AG04450 (cell line): ENCODE results near the gene RIF1. TPM values are rescaled to one million over a fixed set of nuclear protein-coding genes. Genes with fewer than 3 reads are reported as not detected.
A peak's percentile ranks its signal among the peaks of the same experiment; 100 is the strongest.

ENCODE experiments used
- CTCF ChIA-PET: fragments of 300-600, 350-600 bp; formaldehyde crosslinking; extraction: SDS; loops from one replicate; lab custom pipeline; 2022; ENCODE audit warnings: antibody characterized with exemption, inconsistent platforms; lab: Charles Lee
- POLR2A ChIA-PET: fragments of 350-600 bp; formaldehyde crosslinking; extraction: SDS; loops from one replicate; lab custom pipeline; 2021; ENCODE audit warnings: antibody characterized with exemption, inconsistent platforms; lab: Yijun Ruan, JAX
- DNase-seq: peaks from one replicate; pipeline ENCODE4 v3.0.0-alpha.2; 2011; ENCODE audit warnings: low read depth, low spot score
- H3K27ac ChIP-seq: one replicate; pipeline ENCODE4 v1.5.1; 2012; ENCODE audit warnings: low read depth, low read length, control low read depth
- H3K27me3 ChIP-seq: one replicate; pipeline ENCODE4 v1.6.0; 2012; ENCODE audit warnings: low read length; ENCODE audit not compliant: control insufficient read depth, insufficient read depth
- H3K4me3 ChIP-seq: 2 replicates; pipeline ENCODE4 v1.5.1; 2011; ENCODE audit warnings: mild to moderate bottlenecking, low read depth, low read length, control low read depth
- H3K9me3 ChIP-seq: 2 replicates; pipeline ENCODE4 v1.5.1; 2012; ENCODE audit warnings: low read length; ENCODE audit not compliant: control insufficient read depth, insufficient read depth
- polyA plus RNA-seq: library from polyadenylated mRNA; depleted of rRNA; stranded (reverse); fragments of >200 nt; gene quantifications from 2 replicates; pipeline ENCODE4 v1.2.3, GENCODE V29; 2011
- TF ChIP-seq, protein P1 (sequence below): IDR thresholded peaks from 2 replicates; pipeline ENCODE4 v1.5.1; 2011; ENCODE audit warnings: low read depth, low read length, control low read depth, inconsistent platforms

RIF1 gene
- polyA plus RNA-seq, 1 experiment = 15.0 TPM

DNA sequence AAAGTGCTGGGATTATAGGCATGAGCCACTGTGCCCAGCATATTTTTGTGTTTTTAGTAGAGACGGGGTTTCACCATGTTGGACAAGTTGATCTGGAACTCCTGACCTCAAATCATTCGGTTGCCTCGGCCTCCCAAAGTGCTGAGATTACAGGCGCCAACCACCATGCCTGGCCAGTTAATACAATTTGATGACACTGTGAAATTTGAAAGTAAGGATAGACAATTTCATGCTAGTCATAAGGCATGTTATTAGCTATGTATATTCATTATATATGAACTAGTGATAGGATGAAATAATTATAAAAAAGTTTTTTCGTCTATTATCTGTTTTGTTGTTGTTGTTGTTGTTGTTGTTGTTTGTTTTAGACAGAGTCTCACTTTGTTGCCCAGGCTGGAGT, 8.6 kb upstream of the RIF1 start:
- CTCF ChIA-PET = no interaction called here
- no peak for DNase-seq
- H3K9me3 ChIP-seq = no peaks in the 10 kb centered on the region
- no peaks in the 10 kb centered on the region for H3K27me3 ChIP-seq
- H3K4me3 ChIP-seq = no peak overlapping the region
- POLR2A ChIA-PET = no interaction called here
- TF ChIP-seq, protein P1, sequence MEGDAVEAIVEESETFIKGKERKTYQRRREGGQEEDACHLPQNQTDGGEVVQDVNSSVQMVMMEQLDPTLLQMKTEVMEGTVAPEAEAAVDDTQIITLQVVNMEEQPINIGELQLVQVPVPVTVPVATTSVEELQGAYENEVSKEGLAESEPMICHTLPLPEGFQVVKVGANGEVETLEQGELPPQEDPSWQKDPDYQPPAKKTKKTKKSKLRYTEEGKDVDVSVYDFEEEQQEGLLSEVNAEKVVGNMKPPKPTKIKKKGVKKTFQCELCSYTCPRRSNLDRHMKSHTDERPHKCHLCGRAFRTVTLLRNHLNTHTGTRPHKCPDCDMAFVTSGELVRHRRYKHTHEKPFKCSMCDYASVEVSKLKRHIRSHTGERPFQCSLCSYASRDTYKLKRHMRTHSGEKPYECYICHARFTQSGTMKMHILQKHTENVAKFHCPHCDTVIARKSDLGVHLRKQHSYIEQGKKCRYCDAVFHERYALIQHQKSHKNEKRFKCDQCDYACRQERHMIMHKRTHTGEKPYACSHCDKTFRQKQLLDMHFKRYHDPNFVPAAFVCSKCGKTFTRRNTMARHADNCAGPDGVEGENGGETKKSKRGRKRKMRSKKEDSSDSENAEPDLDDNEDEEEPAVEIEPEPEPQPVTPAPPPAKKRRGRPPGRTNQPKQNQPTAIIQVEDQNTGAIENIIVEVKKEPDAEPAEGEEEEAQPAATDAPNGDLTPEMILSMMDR = no peak
- H3K27ac ChIP-seq = no peak overlapping the region

DNA sequence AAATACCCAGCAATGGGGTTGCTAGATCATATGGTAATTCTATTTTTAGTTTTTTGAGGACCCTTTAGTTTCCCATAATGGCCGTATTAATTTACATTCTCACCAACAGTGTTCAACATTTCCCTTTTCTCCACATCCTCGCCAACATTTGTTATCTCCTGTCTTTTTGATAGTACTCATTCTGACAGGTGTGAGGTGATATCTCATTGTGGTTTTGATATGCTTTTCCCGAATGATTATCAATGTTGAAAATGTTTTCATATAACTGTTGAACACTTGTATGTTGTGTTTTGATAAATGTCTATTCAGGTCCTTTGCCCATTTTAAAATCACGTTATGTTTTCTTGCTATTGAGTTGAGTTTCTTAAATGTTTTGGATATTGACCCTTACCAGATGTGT, 5.8 kb upstream of the RIF1 start:
- ChIA-PET POLR2A (interaction anchor here (0.7 kb wide), 1 partner anchor 55 kb away, joined by 3 read pairs; no protein-coding TSS in a partner anchor), CTCF (interaction anchor here (0.7 kb wide), 1 partner anchor 8 kb away, joined by 8 read pairs; no protein-coding TSS in a partner anchor)
- TF ChIP-seq, protein P1 = no peak
- H3K4me3 ChIP-seq = no peak overlapping the region
- no peak overlapping the region for H3K27ac ChIP-seq
- DNase-seq = no peak
- H3K27me3 ChIP-seq = no peaks in the 10 kb centered on the region
- H3K9me3 ChIP-seq = no peaks in the 10 kb centered on the region

DNA sequence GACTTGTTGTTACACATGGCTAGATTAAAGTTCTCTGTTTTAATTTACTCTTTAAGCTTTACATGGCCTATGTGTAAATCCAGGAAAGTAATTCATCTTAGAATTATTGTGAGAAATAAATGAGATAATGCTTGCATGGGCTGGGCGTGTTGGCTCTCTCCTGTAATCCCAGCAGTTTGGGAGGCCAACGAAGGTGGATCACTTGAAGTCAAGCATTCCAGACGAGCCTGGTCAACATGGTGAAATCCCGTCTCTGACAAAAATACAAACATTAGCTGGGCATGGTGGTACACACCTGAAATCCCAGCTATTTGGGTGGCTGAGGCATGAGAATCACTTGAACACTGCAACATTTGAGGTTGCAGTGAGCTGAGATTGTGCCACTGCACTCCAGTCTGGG, 4.3 kb upstream of the RIF1 start:
- CTCF ChIA-PET = no interaction called here
- no peaks in the 10 kb centered on the region; the same call in 1 of the 2 replicates for H3K9me3 ChIP-seq
- H3K4me3 ChIP-seq = no peak overlapping the region
- TF ChIP-seq, protein P1 = no peak
- H3K27me3 ChIP-seq = no peaks in the 10 kb centered on the region
- no peak for DNase-seq
- POLR2A ChIA-PET = no interaction called here
- no peak overlapping the region for H3K27ac ChIP-seq

DNA sequence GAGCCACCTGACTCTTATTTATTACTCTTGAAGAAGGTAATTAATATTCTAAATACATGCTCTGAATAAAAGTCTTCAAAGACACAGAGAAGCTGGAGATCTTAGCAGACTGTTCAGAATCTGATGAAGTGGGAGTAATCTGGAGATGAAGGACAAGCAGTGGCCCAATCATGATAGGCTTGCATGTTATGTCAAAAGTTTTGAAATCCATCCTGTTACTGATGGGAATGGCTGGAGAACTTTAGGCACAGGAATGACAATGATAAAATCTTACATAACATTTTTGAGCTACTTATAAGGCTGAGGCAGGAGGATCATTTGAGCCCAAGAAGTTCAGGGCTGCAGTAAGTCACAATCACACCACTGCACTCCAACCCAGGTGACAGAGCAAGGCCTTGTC, 2.4 kb upstream of the RIF1 start:
- no peak for DNase-seq
- Histone ChIP-seq H3K27me3 (no peaks in the 10 kb centered on the region), H3K9me3 (no peaks in the 10 kb centered on the region; the same call in 1 of the 2 replicates), H3K4me3 (no peak overlapping the region), H3K27ac (no peak overlapping the region)
- TF ChIP-seq, protein P1 = no peak
- POLR2A ChIA-PET = no interaction called here
- CTCF ChIA-PET = interaction anchor here (1.0 kb wide), 1 partner anchor 30 kb away, joined by 3 read pairs; no protein-coding TSS in a partner anchor

DNA sequence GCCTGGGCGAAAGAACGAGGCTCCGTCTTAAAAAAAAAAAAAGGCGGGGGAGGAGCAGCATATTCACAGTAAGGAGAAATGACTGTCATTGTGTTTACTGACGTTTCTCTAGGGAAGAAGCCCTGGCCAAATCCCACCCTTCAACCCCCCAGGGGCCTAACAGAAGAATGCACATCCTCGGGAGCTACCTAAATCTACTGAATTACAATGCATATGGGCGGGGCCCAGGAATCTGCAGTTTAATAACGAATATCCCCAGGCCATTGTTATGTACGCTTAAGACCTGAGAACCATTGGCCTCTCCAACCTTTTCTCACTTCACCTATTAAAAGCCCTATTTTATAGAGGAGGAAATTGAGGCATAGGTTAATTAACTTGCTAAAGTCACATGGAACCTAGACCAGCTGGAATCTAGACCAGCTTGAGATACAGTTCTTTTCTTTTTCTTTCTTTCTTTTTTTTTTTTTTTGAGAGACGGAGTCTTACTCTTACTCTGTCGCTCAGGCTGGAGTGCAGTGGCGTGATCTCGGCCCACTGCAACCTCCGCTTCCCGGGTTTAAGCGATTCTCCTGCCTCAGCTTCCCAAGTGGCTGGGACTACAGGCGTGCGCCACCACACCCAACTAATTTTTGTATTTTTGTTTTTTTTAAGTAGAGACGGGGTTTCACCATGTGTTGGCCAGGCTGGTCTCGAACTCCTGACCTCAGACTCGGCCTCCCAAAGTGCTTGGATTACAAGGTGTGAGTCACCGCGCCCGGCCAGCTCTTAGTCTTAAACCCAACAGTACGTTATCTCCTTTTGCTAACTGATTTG, 708 bp upstream of the RIF1 start:
- TF ChIP-seq, protein P1 = no peak
- Histone ChIP-seq H3K27me3 (no peaks in the 10 kb centered on the region), H3K27ac (no peak overlapping the region), H3K9me3 (no peaks in the 10 kb centered on the region; the same call in 1 of the 2 replicates), H3K4me3 (peak overlapping the region; percentile 96)
- ChIA-PET CTCF (interaction anchor here (0.7 to 1.2 kb wide), 5 partner anchors 10 to 113 kb away, joined by 3 to 6 read pairs (median 4); no protein-coding TSS in a partner anchor), POLR2A (interaction anchor here (0.6 to 1.1 kb wide), 2 partner anchors 50 to 119 kb away, joined by 5 to 7 read pairs; partner anchors contain the start of gene NMI)
- DNase-seq = no peak
